DMS 273 treated with DMSO at 0.1 percent for 48 hours (cell line): ENCODE data around the gene LRRC51.

Source experiments
- DNase-seq: peaks from one replicate; lab custom pipeline; 2025; lab: John Stamatoyannopoulos, UW

The LRRC51 gene

GRCh38 chr11:72080326-72081183 lies at the start of gene LRRC51, which contains the start of gene NUMA1:
LRRC51 (plus strand) TSS chr11:72080850; CDS start chr11:72089084, 8,234 bp downstream.
NUMA1 (minus strand) TSS chr11:72080542; CDS start chr11:72035943, 44,599 bp downstream.
- DNase-seq, result peak; percentile 99

GRCh38 chr11:72036687-72037086 lies 44.0 kb upstream of the LRRC51 start:
- DNase-seq, result no peak

GRCh38 chr11:72037554-72038311 lies 42.9 kb upstream of the LRRC51 start:
- no peak for DNase-seq

GRCh38 chr11:72038491-72038890 lies 42.2 kb upstream of the LRRC51 start:
- no peak for DNase-seq

GRCh38 chr11:72039031-72039855 lies 41.4 kb upstream of the LRRC51 start:
- no peak for DNase-seq

- DNase-seq, result no peak
These were observed 40.7 kb upstream of the LRRC51 start for GRCh38 chr11:72039856-72040401.

GRCh38 chr11:72040491-72041363 lies 39.9 kb upstream of the LRRC51 start:
- peak; percentile 65 for DNase-seq

GRCh38 chr11:72041364-72042063 lies 39.1 kb upstream of the LRRC51 start:
- DNase-seq, result peak; percentile 44

- DNase-seq, result no peak
These were observed 38.4 kb upstream of the LRRC51 start for GRCh38 chr11:72042064-72042745.

GRCh38 chr11:72045849-72046248 lies 34.8 kb upstream of the LRRC51 start:
- no peak for DNase-seq

- DNase-seq, result no peak
These were observed 31.7 kb upstream of the LRRC51 start for GRCh38 chr11:72048766-72049460.

GRCh38 chr11:72058416-72059034 lies 22.1 kb upstream of the LRRC51 start:
- DNase-seq, result no peak

- no peak for DNase-seq
These were observed 18.8 kb upstream of the LRRC51 start for GRCh38 chr11:72061739-72062396.

- no peak for DNase-seq
These were observed 13.8 kb upstream of the LRRC51 start for GRCh38 chr11:72066855-72067254.

GRCh38 chr11:72067266-72067665 lies 13.4 kb upstream of the LRRC51 start:
- no peak for DNase-seq

- DNase-seq, result no peak
These were observed 13.0 kb upstream of the LRRC51 start for GRCh38 chr11:72067676-72068075.

- no peak for DNase-seq
These were observed 11.4 kb upstream of the LRRC51 start for GRCh38 chr11:72069200-72069599.

GRCh38 chr11:72069787-72070251 lies 10.8 kb upstream of the LRRC51 start:
- no peak for DNase-seq
